SJSA1 (cell line): ENCODE data around the gene TUBGCP2. TPM values are rescaled to one million over a fixed set of nuclear protein-coding genes. Genes with fewer than 3 reads are reported as not detected.

Experiments
- DNase-seq, 2 experiments: peaks; one replicate each; pipeline ENCODE4 v3.0.0-alpha.2; 2015 to 2020; ENCODE audit warnings: low spot score in 2 of 2, low read depth in 1 of 2
- H3K27ac ChIP-seq: fragments of 250-450 bp; sonication (Bioruptor Pico); 2 replicates; pipeline ENCODE4 v1.5.1; 2020; ENCODE audit warnings: mild to moderate bottlenecking, moderate library complexity
- H3K27me3 ChIP-seq: fragments of 250-450 bp; sonication (Bioruptor Pico); replicated peaks from 2 replicates; pipeline ENCODE4 v1.5.1; 2020; ENCODE audit warnings: mild to moderate bottlenecking, moderate library complexity
- H3K36me3 ChIP-seq: fragments of 250-450 bp; sonication (Bioruptor Pico); 2 replicates; pipeline ENCODE4 v1.5.1; 2020; ENCODE audit warnings: mild to moderate bottlenecking
- H3K4me1 ChIP-seq: fragments of 250-450 bp; sonication (Bioruptor Pico); replicated peaks from 2 replicates; pipeline ENCODE4 v1.6.1; 2021; ENCODE audit warnings: mild to moderate bottlenecking
- H3K4me3 ChIP-seq: fragments of 250-450 bp; sonication (Bioruptor Pico); 2 replicates; pipeline ENCODE4 v1.5.1; 2020; ENCODE audit warnings: mild to moderate bottlenecking
- H3K9me3 ChIP-seq: fragments of 250-450 bp; sonication (Bioruptor Pico); replicated peaks from 2 replicates; pipeline ENCODE4 v1.5.1; 2020; ENCODE audit warnings: mild to moderate bottlenecking
- total RNA-seq: library from RNA; depleted of rRNA; stranded (reverse); fragments of >200 nt; shearing (Covaris generic); gene quantifications from 2 replicates; pipeline ENCODE4 v1.2.3, GENCODE V29; 2014

TUBGCP2 gene
- total RNA-seq, 1 experiment from 2014 or later: 74.3 TPM

- Histone ChIP-seq H3K9me3 (peaks cover 6% of the 10 kb centered on the region; the same call in 1 of the 2 replicates), H3K4me1 (peaks cover 15% of the 10 kb centered on the region), H3K27me3 (peaks cover 65% of the 10 kb centered on the region), H3K4me3 (no peak overlapping the region), H3K36me3 (no peaks in the 10 kb centered on the region), H3K27ac (no peak overlapping the region)
- no peak for DNase-seq
Observed at GRCh38 chr10:133336118-133336576, 27.5 kb upstream of the TUBGCP2 start.

GRCh38 chr10:133335246-133336117, 26.8 kb upstream of the TUBGCP2 start:
- Histone ChIP-seq H3K36me3 (no peaks in the 10 kb centered on the region), H3K4me1 (peaks cover 15% of the 10 kb centered on the region), H3K27ac (no peak overlapping the region), H3K27me3 (peaks cover 63% of the 10 kb centered on the region), H3K9me3 (0 out of 2 replicates have a peak, but pooled peaks cover 3% of the 10 kb centered on the region), H3K4me3 (peak overlapping the region; percentile 10; the same call in 1 of the 2 replicates)
- no peak for DNase-seq

GRCh38 chr10:133334503-133335245, 26.0 kb upstream of the TUBGCP2 start:
- peak overlapping the region; percentile 10; the same call in 1 of the 2 replicates for H3K4me3 ChIP-seq
- no peak for DNase-seq

GRCh38 chr10:133332936-133333699, 24.4 kb upstream of the TUBGCP2 start:
- H3K4me3 ChIP-seq: no peak overlapping the region
- no peak overlapping the region for H3K27ac ChIP-seq
- H3K27me3 ChIP-seq: peaks cover 67% of the 10 kb centered on the region
- H3K36me3 ChIP-seq: no peaks in the 10 kb centered on the region
- DNase-seq: no peak
- peaks cover 14% of the 10 kb centered on the region for H3K4me1 ChIP-seq
- no peaks in the 10 kb centered on the region for H3K9me3 ChIP-seq

More at GRCh38 chr10:133334503-133335245, 26.0 kb upstream of the TUBGCP2 start:
- 0 out of 2 replicates have a peak, but pooled peaks cover 3% of the 10 kb centered on the region for H3K9me3 ChIP-seq
- H3K4me1 ChIP-seq: peaks cover 14% of the 10 kb centered on the region
- no peaks in the 10 kb centered on the region for H3K36me3 ChIP-seq
- no peak overlapping the region for H3K27ac ChIP-seq
- peaks cover 57% of the 10 kb centered on the region for H3K27me3 ChIP-seq

GRCh38 chr10:133329491-133330202, 21.0 kb upstream of the TUBGCP2 start:
- Histone ChIP-seq H3K9me3 (no peaks in the 10 kb centered on the region), H3K27me3 (peaks cover 67% of the 10 kb centered on the region), H3K36me3 (no peaks in the 10 kb centered on the region), H3K4me3 (no peak overlapping the region), H3K27ac (no peak overlapping the region), H3K4me1 (peaks cover 4% of the 10 kb centered on the region; the same call in 1 of the 2 replicates)
- DNase-seq: peak; percentile 77 to 82

- Histone ChIP-seq H3K4me1 (peaks cover 3% of the 10 kb centered on the region; the same call in 1 of the 2 replicates), H3K36me3 (no peaks in the 10 kb centered on the region), H3K27ac (no peak overlapping the region), H3K27me3 (peaks cover 65% of the 10 kb centered on the region), H3K9me3 (no peaks in the 10 kb centered on the region), H3K4me3 (no peak overlapping the region)
- no peak for DNase-seq
Observed at GRCh38 chr10:133328358-133329343, 20.0 kb upstream of the TUBGCP2 start.

GRCh38 chr10:133327651-133328357, 19.1 kb upstream of the TUBGCP2 start:
- DNase-seq: no peak
- H3K27ac ChIP-seq: no peak overlapping the region
- H3K4me1 ChIP-seq: peaks cover 3% of the 10 kb centered on the region; the same call in 1 of the 2 replicates
- H3K4me3 ChIP-seq: no peak overlapping the region
- H3K27me3 ChIP-seq: peaks cover 63% of the 10 kb centered on the region
- H3K9me3 ChIP-seq: no peaks in the 10 kb centered on the region
- no peaks in the 10 kb centered on the region for H3K36me3 ChIP-seq

GRCh38 chr10:133326745-133327650, 18.3 kb upstream of the TUBGCP2 start:
- no peaks in the 10 kb centered on the region for H3K36me3 ChIP-seq
- no peak for DNase-seq
- peaks cover 3% of the 10 kb centered on the region; the same call in 1 of the 2 replicates for H3K4me1 ChIP-seq
- H3K9me3 ChIP-seq: no peaks in the 10 kb centered on the region
- no peak overlapping the region for H3K4me3 ChIP-seq
- no peak overlapping the region for H3K27ac ChIP-seq
- H3K27me3 ChIP-seq: peaks cover 55% of the 10 kb centered on the region

- Histone ChIP-seq H3K4me3 (no peak overlapping the region), H3K4me1 (peaks cover 3% of the 10 kb centered on the region; the same call in 1 of the 2 replicates)
- no peak for DNase-seq
Observed at GRCh38 chr10:133326223-133326551, 17.5 kb upstream of the TUBGCP2 start.

GRCh38 chr10:133325440-133326222, 17.0 kb upstream of the TUBGCP2 start:
- peaks cover 42% of the 10 kb centered on the region for H3K27me3 ChIP-seq
- no peak overlapping the region for H3K4me3 ChIP-seq
- no peaks in the 10 kb centered on the region for H3K9me3 ChIP-seq
- no peaks in the 10 kb centered on the region for H3K36me3 ChIP-seq
- H3K4me1 ChIP-seq: peaks cover 3% of the 10 kb centered on the region; the same call in 1 of the 2 replicates
- H3K27ac ChIP-seq: no peak overlapping the region
- no peak for DNase-seq

More at GRCh38 chr10:133326223-133326551, 17.5 kb upstream of the TUBGCP2 start:
- H3K9me3 ChIP-seq: no peaks in the 10 kb centered on the region
- peaks cover 47% of the 10 kb centered on the region for H3K27me3 ChIP-seq
- H3K27ac ChIP-seq: no peak overlapping the region
- no peaks in the 10 kb centered on the region for H3K36me3 ChIP-seq
